DMS153 (cell line): ENCODE data around the gene STYXL1.
"Not testable (repeated sequence)": the region's sequence is repeated elsewhere in the genome, so short reads cannot be mapped to it uniquely, and the experiment has no call there.

ENCODE experiments used
- DNase-seq: peaks from one replicate; lab custom pipeline; 2025; lab: John Stamatoyannopoulos, UW

Gene STYXL1

GRCh38 chr7:76029682-76030081 lies 18.1 kb downstream of the STYXL1 start:
- DNase-seq: not testable (repeated sequence)

DNA sequence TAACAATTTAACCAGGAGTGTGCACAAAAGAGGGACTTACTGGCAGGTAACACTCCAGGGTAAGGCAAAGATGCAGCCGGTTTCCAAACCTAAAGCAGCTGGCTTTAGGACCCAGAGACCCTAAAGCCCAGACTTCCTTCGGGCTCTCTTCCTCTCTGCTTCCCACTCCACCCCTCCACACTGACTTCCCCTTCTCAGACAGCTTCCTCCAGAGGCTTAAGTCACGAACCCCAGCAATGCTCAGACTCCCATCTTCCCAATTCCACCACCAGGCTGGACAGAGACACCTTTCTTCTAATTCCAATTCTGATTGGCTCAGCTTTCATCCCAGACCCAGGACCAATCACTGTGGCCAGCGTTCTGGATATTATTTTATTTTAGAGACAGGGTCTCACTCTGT lies 24.8 kb downstream of the STYXL1 start:
- no peak for DNase-seq

- no peak for DNase-seq
Observed at GRCh38 chr7:76022026-76022780, 25.6 kb downstream of the STYXL1 start.

- peak; percentile 37 for DNase-seq
Observed at GRCh38 chr7:76020031-76020714, 27.6 kb downstream of the STYXL1 start.

GRCh38 chr7:76018520-76018919 lies 29.3 kb downstream of the STYXL1 start:
- not testable (repeated sequence) for DNase-seq

DNA sequence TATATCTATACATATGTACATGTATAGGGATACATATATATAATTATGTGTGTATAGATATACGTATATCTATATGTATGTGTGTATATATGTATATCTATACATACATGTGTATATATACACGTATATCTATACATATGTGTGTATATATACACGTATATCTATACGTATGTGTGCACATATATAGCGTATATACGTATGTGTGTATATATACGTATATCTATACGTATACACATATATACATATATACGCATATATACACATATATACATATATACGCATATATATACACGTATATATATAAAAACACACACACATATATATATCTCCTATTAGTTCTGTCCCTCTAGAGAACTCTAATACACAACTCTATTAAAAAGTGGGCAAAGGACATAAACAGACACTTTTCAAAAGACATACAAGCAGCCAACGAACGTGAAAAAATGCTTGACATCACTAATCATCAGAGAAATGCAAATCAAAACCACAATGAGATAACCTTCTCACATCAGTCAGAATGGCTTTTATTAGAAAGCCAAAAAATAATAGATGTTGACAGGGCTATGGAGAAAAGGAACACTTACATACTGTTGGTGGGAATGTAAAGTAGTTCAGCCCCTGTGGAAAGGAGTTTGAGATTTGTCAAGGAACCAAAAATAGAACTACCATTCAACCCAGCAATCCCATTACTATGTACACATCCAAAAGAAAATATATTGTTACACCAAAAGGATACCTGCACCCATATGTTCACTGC lies 31.4 kb downstream of the STYXL1 start:
- DNase-seq: no peak

DNA sequence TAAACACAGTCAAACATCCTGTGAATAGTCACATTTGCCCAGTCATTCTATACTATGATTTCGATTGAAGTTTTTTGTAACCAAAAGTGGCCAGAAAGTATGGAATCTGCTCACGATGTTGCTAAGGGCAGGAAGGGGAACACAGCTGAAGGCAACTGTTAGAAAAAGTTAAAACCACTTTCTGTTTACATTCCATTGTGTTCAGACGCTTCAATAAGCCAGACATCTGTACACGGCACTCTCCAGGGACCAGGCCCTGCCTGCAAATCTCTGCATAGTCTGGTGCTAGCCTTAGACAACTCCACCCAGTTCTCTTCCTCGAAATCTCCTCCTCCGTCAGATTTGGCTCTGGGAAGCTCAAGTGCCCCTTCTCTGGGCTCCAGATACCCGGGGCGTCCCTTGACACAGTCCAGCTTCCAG lies 36.3 kb downstream of the STYXL1 start:
- no peak for DNase-seq

- no peak for DNase-seq
Observed at GRCh38 chr7:76009672-76010600, 37.9 kb downstream of the STYXL1 start.

DNA sequence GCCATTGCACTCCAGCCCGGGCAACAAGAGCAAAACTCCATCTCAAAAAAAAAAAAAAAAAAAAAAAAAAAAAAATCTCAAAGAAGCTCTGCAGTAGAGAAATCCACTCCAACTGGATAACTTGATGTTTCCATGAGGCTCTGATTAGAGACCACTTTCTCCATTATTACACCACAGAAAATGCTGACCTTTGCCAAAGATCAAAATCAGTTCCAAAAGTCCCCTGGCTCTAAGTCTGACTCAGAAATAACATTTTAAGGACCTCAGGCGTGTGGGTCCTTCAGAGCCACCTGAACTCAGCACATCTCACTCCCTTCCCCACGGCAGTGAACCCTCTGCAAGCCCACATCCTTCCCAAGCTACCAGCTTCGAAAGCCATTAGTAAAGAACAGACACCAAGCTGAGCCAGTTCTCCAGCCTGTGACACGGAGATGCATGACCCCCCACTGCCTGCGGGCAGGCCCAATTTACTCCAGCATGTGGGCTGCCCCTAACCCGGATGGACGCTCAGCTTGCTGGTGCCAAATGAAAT lies 39.6 kb downstream of the STYXL1 start:
- no peak for DNase-seq

GRCh38 chr7:76005004-76005403 lies 42.8 kb downstream of the STYXL1 start:
- not testable (repeated sequence) for DNase-seq

DNA sequence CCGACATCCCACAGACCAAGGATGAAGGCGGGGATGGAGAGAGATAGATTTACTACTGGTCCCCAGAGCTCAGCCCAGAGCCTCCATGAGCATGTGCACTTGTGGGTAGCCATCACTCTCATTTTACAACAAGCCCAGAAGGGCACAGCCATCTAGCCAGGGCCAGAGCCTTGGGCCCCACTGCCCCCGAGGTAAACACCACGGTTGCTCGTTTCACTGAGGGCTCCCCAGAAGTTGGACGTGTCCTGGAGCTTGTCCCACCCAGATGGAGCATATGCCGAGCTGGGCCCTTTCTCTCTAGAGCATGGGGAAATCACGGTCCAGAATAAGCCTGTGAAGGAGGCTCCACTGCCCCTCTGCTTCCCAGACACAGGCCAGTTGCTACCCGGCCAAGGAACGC lies 44.4 kb downstream of the STYXL1 start:
- no peak for DNase-seq

GRCh38 chr7:76002822-76003221 lies 45.0 kb downstream of the STYXL1 start:
- no peak for DNase-seq

GRCh38 chr7:76002139-76002538 lies 45.7 kb downstream of the STYXL1 start:
- DNase-seq: no peak

DNA sequence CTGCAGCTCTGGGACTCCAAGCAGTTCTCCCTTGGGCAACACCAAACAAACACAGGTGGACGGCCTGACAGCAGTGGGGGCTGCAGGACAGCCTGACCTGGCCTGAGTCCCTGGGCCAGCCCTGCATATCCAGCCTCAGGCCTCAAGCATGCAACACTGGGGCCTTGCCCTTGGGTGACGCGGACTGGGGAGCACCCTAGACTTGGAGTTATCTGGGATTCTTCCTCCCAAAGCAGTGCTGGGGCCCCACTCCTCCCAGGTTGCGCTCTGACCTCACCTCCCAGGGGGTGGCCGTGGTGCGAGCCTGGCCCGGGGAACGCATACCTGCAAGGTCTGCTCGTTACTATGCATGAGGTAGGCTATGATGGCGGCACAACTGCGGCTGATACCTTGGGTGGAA lies 47.2 kb downstream of the STYXL1 start:
- DNase-seq: no peak

GRCh38 chr7:75998038-75998437 lies 49.8 kb downstream of the STYXL1 start:
- DNase-seq: no peak

DNA sequence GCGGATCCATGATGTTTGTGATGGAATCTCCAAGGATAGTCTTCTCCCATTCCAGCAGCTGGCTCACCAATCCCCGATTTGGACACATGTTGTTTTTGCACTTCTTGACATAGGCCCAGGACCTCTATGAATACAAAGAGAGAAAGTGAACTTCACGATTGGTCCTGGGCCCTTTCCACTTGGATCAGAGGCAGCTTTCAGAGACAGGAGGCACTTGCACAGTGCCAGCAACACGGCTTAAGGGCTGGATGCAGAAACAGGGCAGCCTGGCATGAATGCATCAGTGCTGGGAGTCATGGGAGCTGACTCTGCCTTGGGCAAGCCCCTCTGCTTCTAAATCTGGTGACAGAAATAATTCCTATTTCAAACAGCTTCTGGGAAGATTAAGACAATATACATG lies 51.3 kb downstream of the STYXL1 start:
- DNase-seq: no peak

DNA sequence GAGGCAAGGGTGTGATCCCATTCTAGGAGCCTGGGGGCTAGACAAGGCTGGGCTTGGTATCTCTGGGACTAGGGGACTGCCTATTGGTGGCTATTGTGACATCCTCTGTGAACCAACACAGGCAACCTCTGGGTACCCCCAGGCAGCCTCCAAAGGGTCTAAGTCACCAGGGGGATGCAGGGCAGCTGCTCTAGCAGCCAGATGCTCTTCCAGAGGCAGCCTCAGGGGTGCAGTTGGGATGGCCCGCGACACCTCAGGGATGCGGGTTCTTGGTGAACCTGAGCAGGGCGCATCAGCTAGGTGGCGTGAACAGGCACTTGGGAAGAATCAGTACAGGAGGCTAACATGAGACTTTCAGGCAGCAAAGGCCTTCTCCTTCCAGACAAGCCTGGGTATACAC lies 51.8 kb downstream of the STYXL1 start:
- DNase-seq: no peak

- DNase-seq: no peak
Observed at GRCh38 chr7:75995052-75995471, 52.7 kb downstream of the STYXL1 start.

DNA sequence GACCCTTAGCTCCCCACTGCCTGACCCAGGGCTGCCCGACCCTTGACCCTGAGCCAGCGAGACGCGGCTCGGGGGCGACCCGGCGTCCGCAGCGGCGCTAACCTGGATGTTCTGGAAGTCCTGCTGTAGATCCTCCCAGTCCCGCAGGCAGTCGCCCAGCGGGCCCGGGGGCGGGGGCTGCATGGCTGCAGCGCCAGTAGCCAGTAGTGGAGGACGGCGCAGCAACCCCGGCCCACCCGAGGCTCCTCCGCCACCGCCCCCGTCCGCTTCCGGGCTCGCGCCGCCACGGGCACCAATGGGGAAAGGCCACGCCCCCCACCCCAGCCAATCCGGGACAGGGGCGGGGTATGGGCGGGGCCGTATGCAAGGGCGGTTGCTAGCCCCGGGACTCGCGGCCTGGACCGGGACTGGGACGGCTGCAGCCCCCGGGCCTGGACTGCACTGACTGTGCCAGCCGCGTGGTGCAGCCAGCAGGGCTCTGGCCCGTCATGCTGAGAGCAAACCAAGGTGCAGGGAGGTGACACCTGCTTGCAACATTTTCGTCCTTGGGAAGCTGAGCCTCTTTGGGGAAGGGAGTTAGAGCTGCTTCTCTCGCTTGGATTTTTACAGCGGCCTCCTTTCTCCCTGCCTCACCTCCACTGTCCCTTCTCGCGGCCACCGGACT lies 53.3 kb downstream of the STYXL1 start, which contains the start of gene TMEM120A:
TMEM120A (minus strand) TSS at position 208 of the 664 bp plus-strand sequence; CDS start at position 183, 25 bp downstream.
- peak; percentile 64 for DNase-seq

GRCh38 chr7:75993689-75994387 lies 54.0 kb downstream of the STYXL1 start:
- DNase-seq: no peak
